ENCODE measurements around the gene STAG3.

STAG3 gene

GRCh38 chr7:100166317-100166940, 11.3 kb upstream of the STAG3 start:
- Histone ChIP-seq H3K27ac (ENCODE audit: low read depth, low read length, severe bottlenecking) (no peak overlapping the region), H3K9me3 (ENCODE audit: control insufficient read depth, low read length) (no peaks in the 10 kb centered on the region), H3K4me3 (ENCODE audit: extremely low read depth, insufficient read depth, low read length, poor library complexity, severe bottlenecking) (no peak overlapping the region), H3K36me3 (ENCODE audit: control insufficient read depth, insufficient read depth, low read length) (no peaks in the 10 kb centered on the region), H3K4me1 (ENCODE audit: control insufficient read depth, insufficient read depth, low read length, poor library complexity, severe bottlenecking) (peaks cover 23% of the 10 kb centered on the region)
- WGBS, 2 experiments (ENCODE audit: insufficient coverage in 2 of 2): 88 to 91% methylated on average over 15 of the region's 16 CpGs

GRCh38 chr7:100166970-100167911, 10.5 kb upstream of the STAG3 start:
- 74% methylated on average over 7 to 11 of the region's 14 CpGs for WGBS, 2 experiments (ENCODE audit: insufficient coverage in 2 of 2)
- no peaks in the 10 kb centered on the region for H3K36me3 ChIP-seq (ENCODE audit: control insufficient read depth, insufficient read depth, low read length)
- H3K4me1 ChIP-seq (ENCODE audit: control insufficient read depth, insufficient read depth, low read length, poor library complexity, severe bottlenecking): peaks cover 23% of the 10 kb centered on the region
- H3K9me3 ChIP-seq (ENCODE audit: control insufficient read depth, low read length): no peaks in the 10 kb centered on the region
- peak overlapping the region; percentile 17 for H3K4me3 ChIP-seq (ENCODE audit: extremely low read depth, insufficient read depth, low read length, poor library complexity, severe bottlenecking)
- H3K27ac ChIP-seq (ENCODE audit: low read depth, low read length, severe bottlenecking): no peak overlapping the region

- Histone ChIP-seq H3K4me1 (ENCODE audit: control insufficient read depth, insufficient read depth, low read length, poor library complexity, severe bottlenecking) (peaks cover 23% of the 10 kb centered on the region), H3K9me3 (ENCODE audit: control insufficient read depth, low read length) (no peaks in the 10 kb centered on the region), H3K4me3 (ENCODE audit: extremely low read depth, insufficient read depth, low read length, poor library complexity, severe bottlenecking) (peak overlapping the region; percentile 17), H3K36me3 (ENCODE audit: control insufficient read depth, insufficient read depth, low read length) (no peaks in the 10 kb centered on the region), H3K27ac (ENCODE audit: low read depth, low read length, severe bottlenecking) (no peak overlapping the region)
- WGBS, 2 experiments (ENCODE audit: insufficient coverage in 2 of 2): 9 to 10% methylated on average over 9 of the region's 11 CpGs
These were observed 9.8 kb upstream of the STAG3 start for GRCh38 chr7:100167912-100168323.

DNA sequence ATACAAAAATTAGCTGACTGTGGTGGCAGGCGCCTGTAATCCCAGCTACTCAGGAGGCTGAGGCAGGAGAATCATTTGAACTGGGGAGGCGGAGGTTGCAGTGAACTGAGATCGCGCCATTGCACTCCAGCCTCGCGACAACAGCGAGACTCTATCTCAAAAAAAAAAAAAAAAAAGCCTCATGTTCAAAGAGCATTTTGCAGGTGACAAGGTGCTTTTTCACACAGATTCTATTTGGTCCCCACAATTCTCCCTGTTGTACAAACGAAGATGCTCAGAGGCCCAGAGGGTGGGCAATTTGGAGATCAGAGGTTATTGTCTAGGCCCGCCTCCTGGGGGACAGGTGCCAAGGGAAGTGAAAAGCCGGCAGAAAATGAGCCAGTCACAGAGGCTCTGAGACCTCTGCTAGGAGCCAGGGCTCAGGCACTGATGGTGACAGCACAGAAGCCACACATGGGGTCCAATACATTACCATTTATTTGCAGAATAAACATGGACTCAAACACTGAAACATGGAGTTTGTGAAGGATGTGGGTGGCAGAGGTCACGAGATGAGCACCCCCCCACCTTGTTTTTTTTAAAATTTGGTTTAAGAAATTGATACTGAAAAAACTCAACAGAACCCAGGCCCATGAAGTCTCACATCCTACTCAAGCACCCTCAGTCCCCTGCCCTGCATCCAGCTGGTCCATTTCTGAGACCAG, 8.4 kb upstream of the STAG3 start:
- Histone ChIP-seq H3K9me3 (ENCODE audit: control insufficient read depth, low read length) (no peaks in the 10 kb centered on the region), H3K36me3 (ENCODE audit: control insufficient read depth, insufficient read depth, low read length) (peaks cover 7% of the 10 kb centered on the region), H3K4me3 (ENCODE audit: extremely low read depth, insufficient read depth, low read length, poor library complexity, severe bottlenecking) (no peak overlapping the region), H3K27ac (ENCODE audit: low read depth, low read length, severe bottlenecking) (no peak overlapping the region), H3K4me1 (ENCODE audit: control insufficient read depth, insufficient read depth, low read length, poor library complexity, severe bottlenecking) (peaks cover 18% of the 10 kb centered on the region)
- WGBS, 2 experiments (ENCODE audit: insufficient coverage in 2 of 2): 93 to 96% methylated on average over 8 to 9 of the region's 11 CpGs

GRCh38 chr7:100170101-100170897, 7.4 kb upstream of the STAG3 start:
- 78 to 80% methylated on average over 3 to 4 of the region's 11 CpGs for WGBS, 2 experiments (ENCODE audit: insufficient coverage in 2 of 2)
- Histone ChIP-seq H3K4me1 (ENCODE audit: control insufficient read depth, insufficient read depth, low read length, poor library complexity, severe bottlenecking) (peaks cover 18% of the 10 kb centered on the region), H3K27ac (ENCODE audit: low read depth, low read length, severe bottlenecking) (no peak overlapping the region), H3K4me3 (ENCODE audit: extremely low read depth, insufficient read depth, low read length, poor library complexity, severe bottlenecking) (no peak overlapping the region), H3K36me3 (ENCODE audit: control insufficient read depth, insufficient read depth, low read length) (peaks cover 16% of the 10 kb centered on the region), H3K9me3 (ENCODE audit: control insufficient read depth, low read length) (no peaks in the 10 kb centered on the region)

DNA sequence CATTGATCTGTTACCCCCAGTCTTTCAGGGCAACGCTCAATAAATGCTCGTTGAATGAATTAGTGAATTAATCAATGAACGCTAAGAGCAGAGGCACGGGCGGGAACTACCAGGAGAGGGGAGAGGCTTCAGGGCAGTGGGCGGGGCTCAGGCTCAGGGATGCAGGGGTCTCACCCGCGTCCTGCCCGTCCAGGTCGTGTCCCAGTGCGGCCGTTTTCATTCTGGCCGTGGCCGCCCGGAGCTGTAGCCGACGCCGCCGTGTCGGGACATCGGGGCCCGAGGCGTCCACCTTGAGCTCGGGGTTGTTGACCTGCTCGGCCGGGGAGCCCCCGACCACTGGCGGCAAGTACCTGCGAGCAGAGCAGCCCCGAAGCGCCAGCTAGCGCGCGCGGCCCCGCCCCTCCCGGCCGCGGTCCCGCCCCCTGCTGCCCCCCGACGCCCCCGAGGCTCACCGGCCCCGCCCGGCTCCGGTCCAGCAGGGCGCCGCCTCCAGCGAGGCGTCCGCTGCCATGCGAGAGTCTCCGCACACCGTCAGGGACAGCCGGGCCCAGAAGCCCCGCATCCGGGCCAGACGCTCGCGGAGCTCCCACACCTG, 6.5 kb upstream of the STAG3 start:
- H3K9me3 ChIP-seq (ENCODE audit: control insufficient read depth, low read length): no peaks in the 10 kb centered on the region
- no peak overlapping the region for H3K27ac ChIP-seq (ENCODE audit: low read depth, low read length, severe bottlenecking)
- H3K36me3 ChIP-seq (ENCODE audit: control insufficient read depth, insufficient read depth, low read length): peaks cover 20% of the 10 kb centered on the region
- H3K4me1 ChIP-seq (ENCODE audit: control insufficient read depth, insufficient read depth, low read length, poor library complexity, severe bottlenecking): peaks cover 18% of the 10 kb centered on the region
- peak overlapping the region; percentile 25 for H3K4me3 ChIP-seq (ENCODE audit: extremely low read depth, insufficient read depth, low read length, poor library complexity, severe bottlenecking)
- WGBS, 2 experiments (ENCODE audit: insufficient coverage in 2 of 2): 9 to 10% methylated on average over 30 to 35 of the region's 61 CpGs

DNA sequence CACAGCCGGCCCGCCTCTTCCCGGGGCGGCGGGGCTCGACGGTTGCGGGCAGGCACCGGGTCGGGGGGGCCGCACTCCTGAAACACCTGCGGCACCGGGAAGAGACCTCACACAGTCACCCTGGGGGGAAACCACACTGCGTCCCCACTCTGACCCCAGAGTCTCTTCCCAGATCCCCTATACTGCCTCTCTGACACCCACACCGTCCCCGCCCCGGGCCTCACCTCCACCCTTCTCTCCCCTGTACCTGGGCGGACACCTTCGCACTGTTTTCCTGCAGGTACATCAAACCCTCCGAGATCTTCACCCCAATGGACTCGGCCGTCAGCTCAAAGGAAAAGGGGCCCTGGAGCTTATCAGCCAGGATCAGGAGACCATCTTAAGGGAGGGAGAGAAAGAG, 5.9 kb upstream of the STAG3 start:
- Histone ChIP-seq H3K4me3 (ENCODE audit: extremely low read depth, insufficient read depth, low read length, poor library complexity, severe bottlenecking) (peak overlapping the region; percentile 8), H3K27ac (ENCODE audit: low read depth, low read length, severe bottlenecking) (no peak overlapping the region), H3K9me3 (ENCODE audit: control insufficient read depth, low read length) (no peaks in the 10 kb centered on the region), H3K4me1 (ENCODE audit: control insufficient read depth, insufficient read depth, low read length, poor library complexity, severe bottlenecking) (peaks cover 17% of the 10 kb centered on the region), H3K36me3 (ENCODE audit: control insufficient read depth, insufficient read depth, low read length) (peaks cover 20% of the 10 kb centered on the region)
- WGBS, 2 experiments (ENCODE audit: insufficient coverage in 2 of 2): 35 to 43% methylated on average over 16 to 17 of the region's 22 CpGs

DNA sequence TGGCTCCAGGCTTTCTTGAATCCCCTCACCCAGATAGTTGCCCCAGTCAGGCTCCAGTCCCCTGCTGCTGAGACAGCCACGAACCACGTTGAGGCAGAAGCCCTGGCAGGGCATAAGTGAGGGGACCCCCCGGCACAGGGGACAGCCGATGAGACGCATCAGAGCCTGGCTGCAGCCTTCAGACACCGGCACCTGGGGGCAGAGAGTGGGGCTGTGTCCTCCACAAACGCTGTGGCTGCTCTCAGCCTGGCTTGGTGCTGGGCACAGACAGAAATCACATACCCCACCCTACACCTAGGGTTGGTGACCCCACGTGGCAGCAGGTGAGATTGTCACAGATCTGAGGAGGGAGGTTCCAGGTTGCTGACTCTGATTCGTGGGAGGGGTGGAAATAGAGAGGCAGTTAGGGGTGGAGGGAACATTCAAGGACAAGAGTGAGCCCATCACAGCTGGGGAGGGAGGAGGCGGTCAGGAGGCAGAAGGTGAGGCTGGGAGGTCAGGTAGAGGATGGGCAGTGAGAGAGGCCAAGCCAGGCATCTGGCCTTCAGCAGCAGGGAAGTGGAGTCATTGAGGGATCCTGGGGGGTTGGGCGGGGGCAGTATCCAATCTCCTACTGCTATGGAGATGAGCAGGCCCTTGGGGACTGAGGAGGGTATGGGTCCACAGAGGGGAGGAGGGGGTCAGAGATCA, 3.8 kb upstream of the STAG3 start:
- Histone ChIP-seq H3K36me3 (ENCODE audit: control insufficient read depth, insufficient read depth, low read length) (peaks cover 20% of the 10 kb centered on the region), H3K27ac (ENCODE audit: low read depth, low read length, severe bottlenecking) (no peak overlapping the region), H3K4me3 (ENCODE audit: extremely low read depth, insufficient read depth, low read length, poor library complexity, severe bottlenecking) (no peak overlapping the region), H3K9me3 (ENCODE audit: control insufficient read depth, low read length) (no peaks in the 10 kb centered on the region), H3K4me1 (ENCODE audit: control insufficient read depth, insufficient read depth, low read length, poor library complexity, severe bottlenecking) (no peaks in the 10 kb centered on the region)
- 95% methylated on average over 9 to 10 of the region's 11 CpGs for WGBS, 2 experiments (ENCODE audit: insufficient coverage in 2 of 2)

GRCh38 chr7:100174582-100174981, 3.1 kb upstream of the STAG3 start:
- H3K27ac ChIP-seq (ENCODE audit: low read depth, low read length, severe bottlenecking): no peak overlapping the region
- H3K4me1 ChIP-seq (ENCODE audit: control insufficient read depth, insufficient read depth, low read length, poor library complexity, severe bottlenecking): no peaks in the 10 kb centered on the region
- H3K36me3 ChIP-seq (ENCODE audit: control insufficient read depth, insufficient read depth, low read length): peaks cover 20% of the 10 kb centered on the region
- H3K4me3 ChIP-seq (ENCODE audit: extremely low read depth, insufficient read depth, low read length, poor library complexity, severe bottlenecking): no peak overlapping the region
- no peaks in the 10 kb centered on the region for H3K9me3 ChIP-seq (ENCODE audit: control insufficient read depth, low read length)
- 89 to 94% methylated on average over 1 to 2 of the region's 5 CpGs for WGBS, 2 experiments (ENCODE audit: insufficient coverage in 2 of 2)

Measured in mesodermal cell (in vitro differentiated cells).